Raji (cell line): ENCODE data around the gene MCC.

Experiments used
- POLR2A ChIP-seq: IDR thresholded peaks from 2 replicates; pipeline ENCODE4 v1.6.1; 2011; ENCODE audit warnings: low read depth, low read length, control low read depth; ENCODE audit not compliant: insufficient read depth

MCC gene

GRCh38 chr5:113027015-113027414, 461.2 kb downstream of the MCC start:
- no peak for TF ChIP-seq POLR2A

GRCh38 chr5:113026211-113026610, 462.0 kb downstream of the MCC start:
- no peak for TF ChIP-seq POLR2A

DNA sequence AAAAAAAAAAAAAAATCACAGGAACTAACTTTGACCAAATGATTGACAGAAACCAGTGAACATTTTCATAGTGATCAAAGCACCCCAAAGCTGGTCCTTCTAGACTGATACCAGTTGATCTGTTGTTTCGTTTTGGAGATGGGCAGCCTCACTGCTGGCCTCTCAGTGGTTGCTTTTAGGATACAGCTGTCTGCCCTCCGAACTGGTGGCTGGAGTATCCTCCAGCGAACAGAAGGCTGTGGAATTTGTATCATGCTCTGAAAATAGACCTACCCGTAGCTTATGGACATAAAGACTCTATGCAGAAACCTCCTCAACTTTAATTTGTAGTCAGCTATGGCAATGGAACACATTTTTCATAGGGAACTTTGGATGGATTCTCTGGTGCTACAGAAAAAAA, 462.7 kb downstream of the MCC start:
- no peak for TF ChIP-seq POLR2A

- TF ChIP-seq POLR2A, result no peak
Observed at GRCh38 chr5:113024076-113024697, 464.1 kb downstream of the MCC start.

- no peak for TF ChIP-seq POLR2A
Observed at GRCh38 chr5:113022661-113023060, 465.6 kb downstream of the MCC start.

DNA sequence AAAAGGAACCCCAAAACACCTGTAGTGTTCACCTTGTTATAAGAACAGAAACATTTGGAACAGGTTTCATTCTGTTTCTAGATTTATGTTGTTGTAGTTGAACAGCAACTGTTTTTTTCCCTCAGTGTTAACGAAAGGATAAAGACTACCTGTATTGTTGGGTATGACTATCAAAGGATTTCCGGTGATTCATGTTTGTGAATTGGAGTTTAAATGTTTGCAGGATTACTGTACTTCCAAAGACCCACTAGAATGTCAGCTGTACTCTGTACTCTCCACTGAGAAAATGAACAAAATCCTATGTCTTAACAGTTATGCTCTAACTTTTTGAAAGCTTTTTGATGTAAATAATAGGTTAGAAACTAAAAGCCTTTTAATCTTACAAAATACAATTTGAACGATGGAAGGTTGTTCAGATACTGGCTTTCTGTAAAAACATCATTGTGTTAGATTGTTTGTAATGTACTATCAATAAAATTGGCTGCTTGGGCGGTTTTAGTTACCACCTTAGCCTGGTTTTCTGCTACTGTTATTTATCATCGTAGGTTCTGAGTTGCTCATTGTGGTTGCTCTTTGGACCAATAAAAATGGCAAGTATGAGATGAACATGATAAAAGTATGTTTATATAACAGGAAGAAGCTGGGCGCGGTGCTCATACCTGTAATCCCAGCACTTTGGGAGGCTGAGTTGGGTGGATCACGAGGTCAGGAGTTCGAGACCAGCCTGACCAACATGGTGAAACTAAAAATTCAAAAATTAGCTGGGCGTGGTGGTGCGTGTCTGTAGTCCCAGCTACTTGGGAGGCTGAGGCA, 467.6 kb downstream of the MCC start:
- TF ChIP-seq POLR2A, result no peak

DNA sequence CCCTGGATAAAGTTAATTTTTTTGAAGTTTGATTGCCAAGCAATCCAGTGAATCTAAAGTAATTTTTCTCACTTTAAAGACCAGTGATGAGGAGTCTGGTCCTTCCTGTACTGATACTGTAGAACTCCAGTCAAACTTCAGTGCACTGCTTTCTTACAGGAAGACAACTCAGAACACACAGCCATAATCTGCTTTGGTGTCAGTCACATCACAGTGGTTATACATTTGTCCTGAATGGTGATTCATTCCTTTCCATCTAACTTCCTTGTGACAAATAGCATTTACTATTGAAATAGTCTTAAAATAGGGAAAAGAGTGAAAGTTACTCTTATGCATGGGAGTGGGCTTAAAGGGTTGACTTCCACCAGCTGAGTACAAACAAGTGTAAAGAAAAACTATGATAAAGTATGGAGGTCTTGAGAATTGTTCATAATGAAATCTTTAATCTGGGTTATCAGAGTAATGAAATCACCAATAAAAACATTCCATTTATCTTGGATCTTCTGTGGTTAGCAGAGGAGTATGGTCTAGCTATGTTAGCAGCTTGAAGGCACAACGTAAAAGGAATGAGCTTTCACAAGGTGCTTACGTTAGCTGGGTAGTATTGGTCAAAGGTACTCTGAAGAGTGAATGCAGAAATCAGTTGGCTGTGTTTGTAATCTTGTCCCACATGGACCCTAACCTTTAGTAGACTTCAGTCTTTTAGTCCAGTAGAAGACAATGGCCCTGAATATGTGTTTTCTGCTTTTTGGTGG, 470.2 kb downstream of the MCC start:
- TF ChIP-seq POLR2A, result no peak

DNA sequence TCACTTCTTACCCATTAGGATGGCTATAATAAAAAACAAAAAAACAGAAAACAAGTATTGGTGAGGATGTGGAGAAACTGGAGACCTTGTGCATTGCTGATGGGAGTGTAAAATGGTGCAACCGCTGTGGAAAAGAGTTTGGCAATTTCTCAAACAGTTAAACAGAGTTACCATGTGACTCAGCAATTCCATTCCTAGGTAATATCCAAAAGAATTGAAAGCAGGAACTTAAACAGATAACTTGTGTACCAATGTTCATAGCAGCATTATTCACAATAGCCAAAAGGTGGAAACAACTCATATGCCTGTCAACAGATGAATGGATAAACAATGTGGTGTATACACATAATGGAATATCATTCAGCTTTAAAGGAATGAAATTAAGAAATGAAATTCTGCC, 482.8 kb downstream of the MCC start:
- no peak for TF ChIP-seq POLR2A

DNA sequence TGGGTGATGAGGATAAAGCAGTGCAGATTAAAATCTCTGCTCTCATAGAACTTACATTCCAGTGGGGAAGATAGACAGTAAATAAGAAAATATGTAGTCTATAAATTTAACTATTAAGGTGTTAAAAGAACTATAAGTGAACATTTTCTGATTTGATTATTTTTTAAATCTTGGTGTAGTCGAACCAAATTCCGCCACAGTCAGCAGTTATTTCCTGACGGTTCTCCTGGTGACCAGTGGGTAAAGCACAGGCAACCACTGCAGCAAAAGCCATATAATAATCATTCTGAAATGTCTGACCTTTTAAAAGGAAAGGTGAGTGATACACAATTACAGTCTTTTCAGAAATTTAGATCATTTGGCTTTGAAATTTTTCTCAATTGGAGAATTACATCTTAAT, 484.5 kb downstream of the MCC start:
- no peak for TF ChIP-seq POLR2A

DNA sequence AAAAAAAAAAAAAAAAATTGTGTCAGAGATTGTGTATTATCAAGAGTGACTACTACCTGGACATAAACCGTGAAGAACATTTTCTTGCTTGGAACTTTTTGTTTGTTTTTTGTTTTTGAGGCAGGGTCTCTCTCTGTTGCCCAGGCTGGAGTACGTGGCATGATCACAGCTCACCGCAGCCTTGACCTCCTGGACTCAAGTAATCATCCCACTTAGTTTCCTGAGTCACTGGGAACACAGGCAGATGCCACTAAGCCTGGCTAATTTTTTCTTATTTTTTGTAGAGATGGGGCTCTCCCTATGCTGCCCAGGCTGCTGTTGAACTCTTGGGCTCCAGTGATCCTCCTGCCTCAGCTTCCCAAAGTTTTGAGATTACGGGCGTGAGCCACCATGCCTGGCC, 485.8 kb downstream of the MCC start:
- TF ChIP-seq POLR2A, result no peak

DNA sequence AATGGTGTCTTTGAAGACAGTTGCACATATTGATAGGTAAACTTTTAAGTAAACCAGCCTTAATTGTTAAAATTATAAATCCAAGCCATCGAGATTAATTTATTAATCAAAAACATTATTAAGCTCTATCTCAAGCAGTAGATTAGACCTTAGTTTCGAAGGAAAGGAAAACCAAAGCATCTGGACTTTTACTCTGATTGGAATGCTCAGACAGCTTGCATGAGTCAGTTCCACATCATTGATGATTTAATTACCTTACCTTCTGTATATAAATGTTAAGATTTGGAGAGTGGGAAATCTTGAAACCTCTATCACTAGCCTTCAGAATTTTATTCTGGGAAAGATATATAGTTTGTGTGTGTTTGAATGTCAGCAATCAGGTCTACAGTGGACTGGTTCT, 487.8 kb downstream of the MCC start:
- TF ChIP-seq POLR2A, result no peak

GRCh38 chr5:112998296-112998695, 490.0 kb downstream of the MCC start:
- TF ChIP-seq POLR2A, result no peak

DNA sequence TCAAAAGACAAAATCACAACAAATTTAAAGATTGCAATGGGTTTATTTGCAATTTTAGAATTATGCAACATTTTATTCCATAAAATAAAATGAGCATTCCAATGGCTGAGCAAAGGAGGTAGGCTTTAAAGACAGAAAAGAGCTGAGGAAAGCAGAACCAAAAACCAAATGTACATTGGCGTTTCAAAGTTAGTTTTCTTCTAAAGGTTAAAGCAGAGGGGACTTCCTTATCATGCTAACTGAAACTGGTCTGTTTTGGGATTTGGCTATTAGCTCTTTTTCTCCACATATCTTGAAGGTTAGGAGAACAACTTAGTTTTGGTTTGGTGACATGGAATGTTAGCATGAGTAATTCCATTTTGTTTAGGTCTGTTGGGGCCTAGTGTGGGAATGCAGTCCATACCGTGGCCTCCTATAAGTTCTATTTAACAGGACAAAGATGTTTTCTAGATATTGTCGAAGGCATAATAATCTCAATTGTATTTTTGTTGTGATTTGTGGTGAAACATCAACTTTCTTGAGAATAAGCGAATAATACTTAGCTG, 491.4 kb downstream of the MCC start:
- no peak for TF ChIP-seq POLR2A

- no peak for TF ChIP-seq POLR2A
Observed at GRCh38 chr5:112995764-112996618, 492.3 kb downstream of the MCC start.

DNA sequence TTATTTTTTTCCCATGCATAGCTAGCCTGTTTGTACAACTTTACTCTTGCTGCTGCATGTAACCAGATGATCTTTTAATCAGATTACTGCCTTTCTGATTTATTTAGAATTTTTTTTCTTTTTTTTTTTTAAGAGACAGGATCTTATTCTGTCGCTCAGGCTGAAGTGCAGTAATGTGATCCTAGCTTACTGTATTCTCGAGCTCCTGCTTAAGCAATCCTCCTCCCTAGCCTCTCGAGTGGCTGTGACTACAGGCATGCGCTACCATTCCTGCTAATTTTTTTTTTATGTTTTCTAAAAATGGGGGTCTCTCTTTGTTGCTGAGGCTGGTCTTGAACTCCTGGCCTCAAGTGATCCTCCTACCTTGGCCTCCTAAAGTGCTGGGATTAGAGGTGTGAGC, 502.0 kb downstream of the MCC start:
- TF ChIP-seq POLR2A, result no peak
